ENCODE data around the gene DNTT.
"Not testable (repeated sequence)": the region's sequence is repeated elsewhere in the genome, so short reads cannot be mapped to it uniquely, and the experiment has no call there.

DNTT gene

DNA sequence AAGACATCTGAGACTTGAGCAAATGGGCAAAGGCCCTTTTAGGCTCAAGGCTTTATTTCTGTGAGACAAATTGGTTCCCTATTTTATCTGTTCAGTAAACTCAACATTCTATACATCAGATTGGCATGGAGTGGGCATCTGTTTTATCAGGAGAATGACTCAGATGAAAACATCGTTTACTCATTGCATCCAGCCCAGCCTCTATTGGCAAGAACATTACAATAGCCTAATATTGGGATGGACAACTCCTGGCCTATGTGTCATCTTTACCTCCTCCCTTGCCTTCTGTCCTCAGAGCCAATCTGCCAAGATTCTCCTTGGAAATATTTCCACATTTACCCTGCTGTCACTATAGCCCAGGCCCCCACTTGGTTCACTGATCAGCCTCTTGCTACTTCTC lies 27.4 kb upstream of the DNTT start:
- no peak for DNase-seq

DNA sequence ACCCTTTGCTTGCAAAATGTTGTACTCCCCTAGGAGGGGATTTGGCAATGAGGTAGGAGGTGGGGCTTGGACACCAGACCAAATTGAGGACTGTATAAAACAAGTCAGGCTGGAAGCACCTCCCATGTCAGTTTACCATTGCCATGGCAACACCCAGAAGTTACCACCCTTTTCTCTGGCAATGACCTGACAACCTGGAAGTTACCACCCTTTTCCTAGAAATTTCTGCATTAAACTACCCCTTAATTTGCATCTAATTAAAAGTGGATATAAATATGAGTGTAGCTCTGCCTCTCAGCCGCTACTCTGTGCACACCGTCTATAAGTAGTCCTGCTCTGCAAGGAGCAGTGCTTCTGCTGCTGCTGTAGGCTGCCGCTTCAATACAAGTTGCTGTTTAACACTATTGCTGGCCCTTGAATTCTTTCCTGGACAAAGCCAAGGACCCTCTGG lies 25.0 kb upstream of the DNTT start:
- DNase-seq, result no peak

DNA sequence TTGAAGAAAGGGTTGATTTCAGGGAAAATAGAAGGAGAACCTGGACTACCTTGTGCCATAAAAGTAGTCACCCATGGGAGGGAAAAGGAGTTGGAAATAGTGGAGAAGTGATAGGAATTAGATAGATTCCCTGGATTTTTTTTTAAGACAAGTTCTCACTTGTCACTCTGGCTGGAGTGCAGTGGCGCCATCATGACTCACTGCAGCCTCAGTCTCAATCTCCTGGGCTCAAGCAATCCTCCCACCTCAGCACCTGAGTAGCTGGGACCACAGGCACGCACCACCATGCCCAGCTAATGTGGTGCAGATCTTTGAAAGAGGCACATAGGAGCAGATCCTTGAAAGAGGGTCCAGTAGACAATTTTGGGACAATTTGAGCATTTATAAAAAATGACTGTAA lies 23.4 kb upstream of the DNTT start:
- no peak for DNase-seq

DNA sequence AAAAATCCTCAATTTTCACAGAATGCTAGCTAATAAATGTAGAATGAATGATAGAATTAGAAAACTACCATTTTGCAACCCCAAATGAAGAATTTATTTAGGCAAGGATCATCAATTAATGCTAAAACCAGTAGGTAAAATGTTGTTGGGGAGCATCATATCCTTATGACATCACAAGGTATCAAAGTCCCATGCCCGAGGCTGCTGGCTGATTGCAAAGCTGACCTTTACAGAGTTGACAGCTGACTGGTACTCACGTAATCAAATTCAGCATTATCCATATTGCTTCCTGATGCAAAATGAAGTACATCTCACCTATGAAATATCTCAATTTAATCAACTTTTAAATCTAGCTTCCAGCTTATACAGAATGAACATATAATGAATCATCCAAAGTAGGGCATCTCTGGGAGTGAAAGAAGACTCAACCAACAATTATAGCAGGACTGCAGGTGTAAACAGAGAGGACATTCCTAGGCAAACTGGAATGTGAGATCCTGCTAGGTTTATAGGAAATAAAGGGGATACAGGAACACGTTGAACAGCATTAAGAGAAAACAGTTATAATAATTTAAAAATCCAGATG lies 22.7 kb upstream of the DNTT start:
- DNase-seq, result no peak

DNA sequence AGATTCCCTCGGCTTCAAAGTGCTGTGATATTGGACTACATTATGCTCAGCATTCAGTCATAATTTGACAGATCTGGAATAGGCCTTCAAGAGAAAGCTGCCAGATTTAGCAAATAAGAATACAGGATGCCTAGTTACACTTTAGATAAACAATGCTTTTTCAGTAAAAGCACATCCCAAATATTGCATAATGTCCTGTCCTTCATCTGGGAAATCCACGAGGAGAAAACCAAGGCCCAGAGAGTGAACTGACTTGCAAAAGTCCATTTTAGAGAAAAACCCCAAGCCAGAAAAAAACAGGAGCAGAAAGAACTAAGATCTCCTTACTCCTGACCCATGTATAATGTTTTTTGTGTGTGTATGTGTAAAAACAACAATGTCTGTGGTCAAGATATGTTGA lies 20.9 kb upstream of the DNTT start:
- DNase-seq, result no peak

DNA sequence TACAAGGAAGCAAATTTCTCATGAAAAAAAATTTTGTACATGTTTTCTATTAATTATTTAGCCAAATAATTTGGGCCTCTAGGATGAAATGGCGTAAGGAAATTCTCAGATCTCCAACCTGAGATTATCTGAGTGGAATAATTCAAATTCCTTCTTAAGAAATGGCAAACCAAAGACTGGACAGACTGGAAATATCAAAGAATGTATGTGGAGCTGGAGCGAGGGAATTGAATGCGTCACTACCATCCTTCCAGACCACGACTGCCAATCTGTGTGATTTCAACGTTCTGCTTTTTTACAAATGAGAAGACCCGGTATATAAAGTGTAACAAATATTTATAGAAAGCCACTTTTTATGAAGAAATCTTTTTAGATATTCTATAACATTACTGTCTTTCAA lies 20.5 kb upstream of the DNTT start:
- no peak for DNase-seq

DNA sequence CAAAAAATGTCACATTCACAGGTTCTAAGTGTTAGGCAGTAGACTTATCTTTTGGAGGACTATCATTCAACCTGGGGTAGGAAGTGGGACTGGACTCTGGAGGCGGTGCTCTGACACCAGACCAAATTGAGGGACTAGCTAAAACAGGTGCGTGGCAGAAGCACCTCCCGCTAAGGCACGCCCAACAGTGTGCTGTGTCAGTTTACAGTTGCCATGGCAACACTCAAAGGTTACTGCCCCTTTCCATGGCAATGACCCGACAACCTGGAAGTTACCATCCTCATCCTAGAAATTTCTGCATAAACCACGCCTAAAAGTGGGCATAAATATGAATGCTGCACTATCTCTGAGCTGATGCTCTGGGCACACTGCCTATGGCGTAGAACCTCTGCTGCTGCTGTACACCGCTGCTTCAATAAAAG lies 18.9 kb upstream of the DNTT start:
- DNase-seq, result no peak

DNA sequence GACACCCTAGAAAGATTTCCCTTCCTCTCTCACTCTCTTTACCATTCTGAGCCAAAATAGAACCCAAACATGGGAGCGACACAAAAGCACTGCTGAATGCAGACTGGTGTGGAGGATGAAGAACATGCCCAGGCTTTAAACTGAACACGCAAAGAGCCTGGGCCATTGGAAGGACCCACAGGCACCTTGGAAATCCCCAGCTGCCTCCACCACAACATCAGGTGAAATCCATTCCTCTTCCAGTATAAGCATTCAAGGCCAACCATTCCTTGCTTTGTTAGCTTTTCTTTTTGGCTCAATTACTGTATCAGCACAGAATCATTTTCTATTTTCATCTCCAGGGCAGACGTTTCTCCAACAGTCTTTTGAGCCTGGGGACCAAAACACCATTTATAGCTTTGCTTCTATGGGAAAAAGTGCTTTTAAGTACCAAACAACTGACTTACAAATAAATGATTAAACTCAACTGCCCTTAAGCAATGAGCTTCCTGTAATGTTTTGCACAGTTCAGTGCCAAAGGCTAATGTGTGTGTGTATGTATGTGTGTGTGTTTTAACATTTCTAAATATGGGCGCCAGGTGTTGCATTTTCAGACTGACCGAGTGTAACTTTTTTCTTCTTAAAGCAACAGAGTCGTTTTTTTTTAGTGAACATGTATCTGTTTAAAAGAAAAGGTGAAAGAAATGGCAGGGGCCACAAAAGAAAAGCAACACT lies 16.7 kb upstream of the DNTT start:
- no peak for DNase-seq

DNA sequence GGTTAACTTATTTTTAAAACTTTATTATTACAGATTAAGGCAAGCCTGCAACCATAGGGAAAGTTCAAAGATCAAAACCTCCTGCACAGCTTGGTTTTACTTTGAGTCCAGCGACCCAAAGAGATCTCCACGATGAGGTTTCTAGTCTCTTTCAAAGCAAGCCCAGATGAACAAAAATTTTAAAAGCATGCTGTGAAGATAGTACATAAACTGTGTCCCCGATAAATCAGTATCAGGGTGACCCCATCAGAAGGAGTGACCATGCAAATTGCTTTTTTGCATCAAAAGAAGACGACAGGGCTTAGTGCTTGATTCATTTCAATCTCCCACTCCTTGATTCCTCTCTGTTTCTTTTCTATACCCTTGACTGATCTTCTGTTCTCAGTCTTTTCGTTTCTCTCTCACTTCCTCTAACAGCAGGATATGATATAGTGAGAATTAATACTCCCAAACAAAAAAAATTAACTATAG lies 16.0 kb upstream of the DNTT start:
- no peak for DNase-seq

DNA sequence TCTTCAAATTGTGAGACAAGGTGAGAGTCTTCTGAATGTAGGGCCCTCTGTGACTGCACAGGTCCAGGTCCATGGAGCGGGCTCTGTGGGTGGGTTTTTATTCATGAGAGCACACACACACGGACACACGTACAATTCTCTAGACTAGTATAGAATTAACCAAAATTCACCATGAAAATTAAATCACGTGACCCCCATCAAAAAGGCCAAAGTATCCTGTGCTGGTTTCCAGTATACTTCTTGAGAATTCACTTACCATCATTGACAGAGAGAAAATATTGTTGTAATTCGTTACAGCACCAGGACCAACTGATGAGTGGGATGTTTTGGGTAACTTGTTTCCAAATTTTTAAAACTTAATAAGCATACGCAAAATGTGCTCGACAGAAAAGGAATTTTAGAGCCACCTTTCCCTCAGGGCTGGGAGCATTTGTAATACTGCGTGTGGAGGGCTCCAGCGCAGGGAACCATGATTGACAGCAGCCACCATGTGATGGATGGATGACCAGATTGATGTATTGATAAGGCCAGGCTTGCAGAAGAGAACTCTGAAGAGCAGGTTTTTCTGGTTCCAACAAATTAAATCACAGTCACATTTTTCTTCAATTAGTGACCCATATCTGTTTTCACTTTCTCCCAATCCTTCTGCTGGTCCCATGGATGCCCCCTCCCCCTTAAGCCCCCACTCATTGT lies 14.9 kb upstream of the DNTT start:
- DNase-seq, result no peak

DNA sequence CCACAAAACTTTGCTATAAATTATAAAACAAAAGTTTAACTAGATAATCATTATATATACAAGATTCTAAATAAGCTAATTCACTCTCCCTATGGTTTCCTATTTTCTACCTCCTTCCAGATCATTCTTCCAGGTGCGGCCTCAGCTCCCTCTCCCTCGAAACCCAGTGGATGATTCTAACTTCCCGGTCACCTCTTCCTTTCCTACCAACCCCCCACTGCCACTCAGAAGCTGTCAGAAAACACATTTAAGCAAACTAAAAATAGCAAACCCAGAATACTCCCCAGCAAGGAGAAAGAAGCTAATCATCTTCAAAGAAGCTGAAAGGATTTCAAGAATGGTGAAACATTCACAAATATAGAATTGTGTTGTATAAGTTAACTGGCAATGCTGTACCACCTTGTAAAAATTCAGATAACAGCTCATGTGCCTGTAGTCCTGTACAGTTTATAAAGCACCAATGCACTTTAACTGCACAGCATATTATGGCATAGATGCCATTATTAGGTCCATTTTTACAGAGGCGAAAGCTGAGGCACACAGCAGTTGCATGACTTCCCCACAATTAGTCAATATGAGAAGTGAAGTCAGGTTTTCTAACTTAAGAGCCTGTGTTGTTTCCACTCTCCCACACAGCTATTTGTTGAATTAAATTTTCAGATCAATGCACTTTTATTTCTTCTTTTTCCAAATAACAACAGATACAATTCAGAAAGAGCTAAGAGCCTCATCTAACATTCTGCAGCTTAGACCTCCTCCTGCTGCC lies 13.7 kb upstream of the DNTT start:
- DNase-seq, result no peak

DNA sequence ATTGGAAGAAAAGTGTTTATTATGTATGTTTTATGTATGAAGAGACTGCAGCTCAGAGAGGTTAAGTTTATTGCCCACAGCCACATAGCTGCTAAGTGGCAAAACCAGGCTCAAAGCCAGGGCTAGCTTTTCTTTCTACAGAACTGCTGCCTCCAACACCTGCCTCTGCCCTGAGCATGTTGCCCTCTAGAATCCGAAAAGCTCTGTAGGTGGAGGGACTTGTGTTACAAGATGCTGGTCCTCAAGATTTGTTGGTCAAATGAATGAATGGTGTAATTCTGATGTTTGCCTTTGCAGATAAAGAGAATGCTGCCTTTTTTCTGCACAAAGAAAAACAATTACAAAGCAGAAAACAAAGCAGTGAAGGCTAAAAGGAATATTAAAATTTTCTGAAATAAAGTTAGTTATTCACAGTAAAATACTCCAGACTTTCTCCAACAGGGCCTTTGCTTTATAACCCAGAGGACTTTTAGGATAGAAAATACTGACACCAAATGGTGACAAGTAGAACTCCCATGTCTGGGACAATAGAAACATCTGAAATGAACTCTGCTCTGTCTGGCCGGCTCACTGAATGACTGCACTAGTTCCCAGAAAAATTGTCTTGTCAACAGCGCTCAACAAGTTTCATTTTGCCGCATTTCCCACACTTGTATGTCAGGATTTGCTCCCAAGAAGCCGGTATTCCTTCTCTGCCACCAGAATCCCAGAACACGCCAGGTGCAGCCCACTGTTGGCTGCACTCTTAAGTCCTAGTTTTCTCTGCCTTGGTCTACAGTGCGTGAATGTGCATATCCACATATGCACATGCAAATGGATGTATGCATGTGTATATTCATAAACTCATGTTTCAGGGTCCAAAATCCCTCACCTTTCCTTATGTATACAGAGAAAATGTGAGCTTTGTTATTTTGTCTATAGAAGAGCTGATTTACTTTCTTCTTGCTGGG lies 11.0 kb upstream of the DNTT start:
- DNase-seq, result no peak

DNA sequence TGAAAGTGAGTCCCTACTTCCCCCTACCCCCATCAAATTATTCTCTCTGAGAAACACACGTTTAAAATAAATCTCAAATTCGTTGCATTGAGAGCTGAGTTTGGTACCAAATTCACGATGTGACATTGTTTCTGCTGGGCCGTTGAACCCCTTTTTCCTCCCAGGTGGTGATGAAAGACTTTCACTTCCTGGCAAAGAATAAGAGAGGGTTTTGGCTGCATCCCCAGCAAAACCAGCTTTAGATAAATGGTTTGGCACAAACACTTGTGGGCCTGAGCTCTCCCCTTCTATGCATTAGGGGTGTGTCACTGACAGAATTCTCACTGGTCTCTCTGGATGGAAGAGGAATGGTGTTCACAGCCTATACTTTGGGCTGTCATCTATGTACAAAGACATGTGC lies 8.8 kb upstream of the DNTT start:
- no peak for DNase-seq

DNA sequence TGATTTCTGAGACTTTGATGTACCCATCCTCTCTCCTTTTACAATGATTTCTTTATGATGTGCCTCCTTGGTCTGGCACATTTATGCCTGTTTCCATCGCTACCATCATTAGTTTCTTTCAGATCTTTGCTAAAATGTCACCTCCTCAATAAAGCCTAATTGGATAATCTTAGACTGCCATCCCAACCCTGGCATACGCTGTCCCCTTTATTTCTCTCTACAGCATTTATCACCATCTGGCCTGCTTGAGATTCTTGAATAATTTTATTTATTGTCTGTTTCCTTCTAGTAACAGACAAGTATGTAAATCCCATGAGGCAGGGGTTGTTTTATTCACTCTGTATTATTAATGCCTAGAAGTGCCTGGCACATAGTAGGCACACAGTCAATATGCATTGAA lies 6.7 kb upstream of the DNTT start:
- no peak for DNase-seq

DNA sequence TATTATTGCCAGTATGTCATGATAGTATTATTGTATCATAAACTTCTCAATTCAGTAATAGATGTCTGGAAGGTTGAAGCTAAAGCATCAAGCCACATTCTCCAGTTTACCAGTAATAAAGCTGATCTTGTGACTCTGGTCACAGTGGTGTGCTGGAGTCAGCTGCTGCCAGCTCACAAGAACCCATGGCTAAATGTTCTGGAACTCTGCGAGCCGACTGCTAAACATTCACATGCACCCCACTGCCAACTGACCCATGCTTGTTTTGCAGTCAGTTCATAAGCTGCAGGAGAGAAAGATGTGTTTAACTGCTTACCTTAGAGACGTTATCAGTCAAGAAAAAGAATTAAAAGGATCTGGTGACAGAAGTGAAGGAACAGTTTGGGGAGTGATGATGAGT lies 5.9 kb upstream of the DNTT start:
- no peak for DNase-seq

DNA sequence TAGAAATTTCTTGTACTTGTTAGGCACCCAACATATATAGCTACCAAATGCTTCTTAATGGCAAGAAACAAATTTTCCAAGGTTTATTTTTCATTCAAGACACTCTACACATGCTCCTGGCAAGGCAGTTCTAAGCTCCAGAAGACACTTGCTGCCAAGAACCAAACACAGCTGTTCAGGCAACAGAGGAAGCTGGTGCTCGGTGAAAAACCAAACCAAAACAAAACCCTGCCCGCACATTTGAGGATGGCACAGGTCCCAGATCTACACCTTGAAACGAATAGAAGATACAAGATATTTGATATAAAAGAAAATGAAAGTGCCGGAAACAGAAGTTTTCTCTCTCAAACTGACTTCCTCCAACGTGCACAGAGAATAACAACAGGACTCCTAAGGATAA lies 4.9 kb upstream of the DNTT start:
- no peak for DNase-seq

DNA sequence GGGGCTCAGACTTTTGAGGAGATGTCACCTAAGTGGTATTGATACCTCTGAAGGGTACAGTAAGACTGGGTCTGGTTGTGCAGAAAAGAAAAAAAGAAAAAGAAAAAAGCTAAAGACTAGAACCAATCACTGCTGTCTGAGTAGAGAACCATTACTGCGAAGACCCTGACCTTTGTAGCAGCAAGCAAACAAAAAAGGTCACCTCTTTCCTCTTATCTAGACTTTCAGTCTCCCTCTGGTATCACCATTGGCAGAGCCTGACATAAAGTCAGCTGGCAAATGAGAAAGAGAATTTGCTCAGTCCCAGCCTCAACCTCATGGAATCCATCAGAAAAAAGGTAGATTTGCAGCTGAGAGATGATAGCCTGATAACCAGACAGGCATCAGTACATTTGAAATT lies 2.6 kb upstream of the DNTT start:
- DNase-seq, result no peak

DNA sequence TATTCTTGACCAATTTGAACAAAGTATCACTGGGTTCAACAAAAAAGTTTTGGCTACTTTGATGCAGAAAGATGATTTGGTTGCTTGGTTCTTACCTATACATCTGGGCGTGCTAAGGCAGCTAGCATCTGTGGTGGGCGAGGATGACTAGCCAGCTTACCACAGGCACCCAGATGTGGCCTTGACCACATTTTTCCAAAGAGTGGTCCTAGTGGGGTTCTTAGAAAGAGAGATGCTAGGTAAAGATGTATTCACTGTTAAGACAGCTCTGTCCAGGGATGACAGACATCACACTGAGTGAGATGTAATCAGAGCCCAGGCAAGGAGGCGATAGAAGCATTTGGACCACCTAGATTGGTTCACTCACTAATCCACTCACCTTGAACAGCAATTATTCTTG lies 785 bp downstream of the DNTT start:
- DNase-seq, result no peak

DNA sequence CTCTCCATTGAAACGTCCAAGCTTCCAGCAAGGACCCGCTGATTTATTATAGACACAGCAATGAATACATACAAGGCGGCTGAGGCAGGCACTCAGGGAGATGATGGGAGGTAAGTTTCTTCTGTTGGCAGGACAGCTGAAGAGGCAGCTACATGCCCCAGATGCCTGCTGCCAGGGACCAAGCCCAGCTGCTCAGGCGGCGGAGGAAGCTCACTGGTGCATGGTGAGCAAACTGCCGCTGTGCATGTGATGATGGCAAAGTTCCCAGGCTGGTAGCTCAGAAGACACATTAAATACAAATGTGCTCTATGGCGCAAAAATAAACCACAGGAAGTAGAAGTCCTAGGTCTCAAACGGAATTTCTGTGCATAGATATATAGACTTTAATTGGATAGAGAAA lies 2.3 kb downstream of the DNTT start:
- DNase-seq, result no peak

DNA sequence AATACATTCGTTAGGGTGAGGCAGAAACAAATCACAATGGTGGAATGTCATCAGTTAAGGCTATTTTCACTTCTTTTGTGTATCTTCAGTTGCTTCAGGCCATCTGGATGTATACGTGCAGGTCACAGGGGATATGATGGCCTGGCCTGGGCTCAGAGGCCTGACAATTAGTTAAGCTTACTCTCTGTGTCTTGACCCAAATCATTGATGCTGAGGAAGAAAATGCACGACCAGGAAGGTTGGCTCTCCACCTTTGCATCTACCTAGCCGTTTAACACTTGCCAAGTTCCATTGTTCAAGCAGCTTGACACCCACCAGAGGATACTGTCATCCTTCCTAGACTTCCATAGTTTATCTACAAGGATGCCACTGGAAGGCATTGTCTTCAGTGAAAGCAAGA lies 4.6 kb downstream of the DNTT start:
- DNase-seq, result not testable (repeated sequence)

DNA sequence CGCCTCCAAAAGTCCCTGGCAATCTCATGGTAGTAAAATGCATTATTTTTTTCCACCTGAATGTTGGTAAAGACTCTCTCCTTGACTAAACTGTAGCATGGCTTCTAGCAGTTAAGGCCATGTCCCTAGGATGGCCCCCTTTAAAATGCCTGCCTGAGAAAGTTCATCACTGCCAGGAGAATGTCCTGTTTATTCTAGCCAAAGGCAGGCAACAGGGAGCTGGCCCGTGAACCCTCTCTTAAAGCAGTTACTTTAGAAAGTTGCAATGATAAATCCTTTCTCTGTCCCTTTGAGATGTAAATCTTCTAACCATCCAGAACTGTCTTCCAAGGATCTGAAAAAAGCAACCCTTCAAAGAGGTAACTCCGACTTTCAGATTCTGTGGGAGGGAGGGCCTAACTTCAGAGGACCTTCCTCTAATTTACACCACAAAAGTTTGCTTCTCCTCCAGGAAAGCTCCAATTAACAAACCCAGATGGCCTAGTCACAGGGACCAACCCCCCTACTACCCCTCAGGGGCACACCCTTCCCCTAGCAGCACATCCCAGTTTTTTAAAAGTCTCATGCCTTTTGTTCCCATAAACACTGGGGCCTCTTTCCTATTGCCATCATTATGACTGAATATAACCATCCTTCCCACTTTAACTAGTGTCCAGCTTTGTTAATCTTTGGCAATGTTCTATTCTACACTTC lies 5.5 kb downstream of the DNTT start:
- DNase-seq, result no peak

DNA sequence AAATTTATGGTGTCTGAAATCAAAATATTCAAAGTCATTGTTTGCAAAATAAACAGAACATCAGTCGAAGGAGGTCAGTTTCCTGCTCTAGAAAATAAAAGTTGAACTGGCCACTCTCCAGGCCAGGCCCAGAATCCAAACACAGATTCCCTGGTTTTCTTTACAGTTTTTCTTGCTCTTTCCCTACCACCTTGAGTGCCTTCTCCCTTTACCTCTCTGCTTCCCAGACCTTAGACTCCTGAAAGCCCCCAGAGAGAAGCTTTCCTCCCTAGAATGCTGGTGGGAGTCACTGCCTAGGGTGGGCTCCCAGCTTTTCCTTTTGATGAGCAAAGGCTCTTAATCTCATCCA lies 6.1 kb downstream of the DNTT start:
- no peak for DNase-seq
